Gastrocnemius medialis (tissue), 4 donors: Measurements from ENCODE around the gene AKAP3. TPM values are rescaled to one million over a fixed set of nuclear protein-coding genes. Genes with fewer than 3 reads are reported as not detected.

Experiments used
- ATAC-seq, 2 donors: fragments of 150-250 bp; one replicate each; pipeline ENCODE4 v1.9.1; 2016
- DNase-seq, 2 donors: peaks; one replicate each; pipeline ENCODE4 v3.0.0-alpha.2; 2019
- H3K27ac ChIP-seq, 4 donors: fragments of 200-600 bp; sonication (generic); 1 replicate in 1 of 4; 2 replicates in 3 of 4; pipeline ENCODE4 v1.5.1; 2016 to 2018; ENCODE audit warnings: mild to moderate bottlenecking in 2 of 4, moderate library complexity in 1 of 4
- H3K27me3 ChIP-seq, 3 donors: fragments of 200-600 bp; sonication (generic) in 2 of 3; 1 replicate in 1 of 3; 2 replicates in 2 of 3; pipeline versions ENCODE4 v1.5.1 to v1.6.0; 2016 to 2019; ENCODE audit warnings: mild to moderate bottlenecking in 1 of 3, moderate library complexity in 1 of 3
- H3K36me3 ChIP-seq, 2 donors: fragments of 200-600 bp; sonication (generic) in 1 of 2; one replicate each; pipeline ENCODE4 v1.5.1; 2017 to 2018
- H3K4me1 ChIP-seq, 2 donors: fragments of 200-600 bp; sonication (generic) in 1 of 2; one replicate each; pipeline ENCODE4 v1.5.1; 2016 to 2017; ENCODE audit warnings: mild to moderate bottlenecking in 2 of 2
- H3K4me3 ChIP-seq, 4 donors: fragments of 200-600 bp; sonication (generic) in 3 of 4; 1 replicate in 1 of 4; 2 replicates in 3 of 4; pipeline ENCODE4 v1.5.1; 2016 to 2019; ENCODE audit warnings: mild to moderate bottlenecking in 2 of 4
- H3K9me3 ChIP-seq, 3 donors: fragments of 200-600 bp; sonication (generic) in 2 of 3; 1 replicate in 1 of 3; 2 replicates in 2 of 3; pipeline ENCODE4 v1.5.1; 2016 to 2019
- CTCF ChIP-seq, 5 experiments: fragments of 450-650 bp in 3 of 5; fragments of 200-600 bp in 2 of 5; sonication (generic) in 2 of 5; IDR thresholded peaks in 4 of 5; conservative IDR thresholded peaks in 1 of 5; 1 replicate in 4 of 5; 2 replicates in 1 of 5; pipeline ENCODE4 v1.5.1; 2016 to 2019; ENCODE audit warnings: antibody characterized with exemption in 5 of 5, mild to moderate bottlenecking in 3 of 5, moderate library complexity in 3 of 5
- POLR2A ChIP-seq, 2 donors: fragments of 450-650 bp; IDR thresholded peaks; one replicate each; pipeline ENCODE4 v1.6.1; 2017; ENCODE audit warnings: antibody characterized with exemption in 2 of 2, mild to moderate bottlenecking in 2 of 2, moderate library complexity in 2 of 2
- in situ Hi-C, 4 donors: fragments of 200-750 bp; cut with MboI; loops; one replicate each; pipeline versions ENCODE4 v1.15.0 to v1.8.0; 2017; ENCODE audit warnings: low sequenced_read_pairs in 4 of 4
- intact Hi-C: fragments of 100-400 bp; cut with DNase I; formaldehyde crosslinking; loops from one replicate; pipeline ENCODE4 v1.15.1; 2023; ENCODE audit warnings: low total_unique reads
- total RNA-seq, 4 donors: library from RNA; depleted of rRNA; stranded (reverse); fragments of >200 nt; gene quantifications; one replicate each; pipeline versions ENCODE4 v1.1.0 to v1.2.3, GENCODE V29; 2016

The AKAP3 gene
- total RNA-seq, 4 donors from 2014 or later = 0.27 to 1.7 (median 0.71) TPM

GRCh38 chr12:4649358-4649661, 459 bp upstream of the AKAP3 start:
- in situ Hi-C loops (no loop called here), intact Hi-C loops (loop anchor here (2.0 to 10.0 kb wide), 3 partner anchors 45 to 348 kb away; partner anchors contain the start of gene TIGAR)
- TF ChIP-seq POLR2A (IDR thresholded peaks at IDR 0.05) (no peak), CTCF (IDR thresholded peaks at IDR 0.05 in 4 of 5, conservative IDR thresholded peaks at IDR 0.05 in 1 of 5) (no peak)
- Histone ChIP-seq H3K9me3 (no peaks in the 10 kb centered on the region), H3K27ac (peak overlapping the region; percentile 79 to 92 (median 89)), H3K4me1 (peaks cover 44 to 46% of the 10 kb centered on the region in 2 donors), H3K4me3 (peak overlapping the region; percentile 72 to 90 (median 80)), H3K36me3 (peaks cover 0 to 1% of the 10 kb centered on the region in 2 donors), H3K27me3 (no peaks in the 10 kb centered on the region)
- no peak for DNase-seq
- peak in 1 of 2 donors; percentile 7 for ATAC-seq

- ATAC-seq = peak in 1 of 2 donors; percentile 11
- in situ Hi-C loops = no loop called here
- peak overlapping the region; percentile 72 to 90 (median 80) for H3K4me3 ChIP-seq
- peaks cover 39 to 41% of the 10 kb centered on the region in 2 donors for H3K4me1 ChIP-seq
- H3K9me3 ChIP-seq = no peaks in the 10 kb centered on the region
- no peak for DNase-seq
- intact Hi-C loops = loop anchor here (2.0 to 10.0 kb wide), 3 partner anchors 43 to 349 kb away; partner anchors contain the start of gene TIGAR
- H3K27ac ChIP-seq = peak overlapping the region; percentile 79 to 92 (median 89)
- TF ChIP-seq CTCF (IDR thresholded peaks at IDR 0.05 in 4 of 5, conservative IDR thresholded peaks at IDR 0.05 in 1 of 5) = no peak
- TF ChIP-seq POLR2A (IDR thresholded peaks at IDR 0.05) = no peak
- H3K36me3 ChIP-seq = no peaks in the 10 kb centered on the region
- H3K27me3 ChIP-seq = no peaks in the 10 kb centered on the region
Observed at GRCh38 chr12:4648104-4648500, 749 bp downstream of the AKAP3 start.

GRCh38 chr12:4645023-4645422, 3.8 kb downstream of the AKAP3 start:
- in situ Hi-C loops = no loop called here

GRCh38 chr12:4643747-4644146, 5.1 kb downstream of the AKAP3 start:
- no peak for ATAC-seq
- DNase-seq = no peak

More at GRCh38 chr12:4645023-4645422, 3.8 kb downstream of the AKAP3 start:
- no peaks in the 10 kb centered on the region for H3K9me3 ChIP-seq
- no peak overlapping the region for H3K4me3 ChIP-seq
- DNase-seq (no peak), ATAC-seq (no peak)
- H3K27me3 ChIP-seq = no peaks in the 10 kb centered on the region
- peaks cover 11 to 16% of the 10 kb centered on the region in 2 donors for H3K4me1 ChIP-seq
- TF ChIP-seq CTCF (IDR thresholded peaks at IDR 0.05 in 4 of 5, conservative IDR thresholded peaks at IDR 0.05 in 1 of 5) (no peak), POLR2A (IDR thresholded peaks at IDR 0.05) (no peak)
- no peak overlapping the region for H3K27ac ChIP-seq
- intact Hi-C loops = loop anchor here (5.0 to 10.0 kb wide), 2 partner anchors 320 to 352 kb away; partner anchors contain the start of gene TIGAR
- no peaks in the 10 kb centered on the region for H3K36me3 ChIP-seq

More at GRCh38 chr12:4643747-4644146, 5.1 kb downstream of the AKAP3 start:
- H3K27me3 ChIP-seq = no peaks in the 10 kb centered on the region
- no peaks in the 10 kb centered on the region for H3K9me3 ChIP-seq
- in situ Hi-C loops (no loop called here), intact Hi-C loops (loop anchor here (10.0 kb wide), 1 partner anchor 319 kb away; the partner anchor contains the start of gene TIGAR)
- H3K4me1 ChIP-seq = peaks cover 6 to 10% of the 10 kb centered on the region in 2 donors
- no peaks in the 10 kb centered on the region for H3K36me3 ChIP-seq
- no peak for TF ChIP-seq POLR2A (IDR thresholded peaks at IDR 0.05)
- no peak for TF ChIP-seq CTCF (IDR thresholded peaks at IDR 0.05 in 4 of 5, conservative IDR thresholded peaks at IDR 0.05 in 1 of 5)
- H3K4me3 ChIP-seq = no peak overlapping the region
- H3K27ac ChIP-seq = no peak overlapping the region
